ENCODE measurements around the gene LLGL1.

DNA sequence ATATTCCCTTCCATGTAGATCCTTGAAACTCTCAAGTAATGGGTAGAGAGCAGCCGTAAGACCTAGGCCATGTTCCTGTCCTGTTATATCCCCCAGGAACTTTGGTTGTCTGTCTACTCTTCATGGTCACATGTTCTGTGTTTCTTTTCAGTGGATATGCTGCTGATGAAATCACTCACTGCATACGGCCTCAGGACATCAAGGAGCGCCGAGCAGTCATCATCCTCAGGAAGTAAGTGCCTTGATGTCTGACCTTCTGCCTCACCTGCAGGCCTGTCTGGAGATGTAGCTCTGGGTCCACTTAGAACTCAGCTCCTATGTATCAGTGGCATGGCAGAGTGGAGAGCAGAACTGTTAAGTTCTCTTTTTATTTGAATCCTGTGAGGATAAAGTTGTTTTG lies 30.6 kb upstream of the LLGL1 start:
- TF ChIP-seq, protein P1, sequence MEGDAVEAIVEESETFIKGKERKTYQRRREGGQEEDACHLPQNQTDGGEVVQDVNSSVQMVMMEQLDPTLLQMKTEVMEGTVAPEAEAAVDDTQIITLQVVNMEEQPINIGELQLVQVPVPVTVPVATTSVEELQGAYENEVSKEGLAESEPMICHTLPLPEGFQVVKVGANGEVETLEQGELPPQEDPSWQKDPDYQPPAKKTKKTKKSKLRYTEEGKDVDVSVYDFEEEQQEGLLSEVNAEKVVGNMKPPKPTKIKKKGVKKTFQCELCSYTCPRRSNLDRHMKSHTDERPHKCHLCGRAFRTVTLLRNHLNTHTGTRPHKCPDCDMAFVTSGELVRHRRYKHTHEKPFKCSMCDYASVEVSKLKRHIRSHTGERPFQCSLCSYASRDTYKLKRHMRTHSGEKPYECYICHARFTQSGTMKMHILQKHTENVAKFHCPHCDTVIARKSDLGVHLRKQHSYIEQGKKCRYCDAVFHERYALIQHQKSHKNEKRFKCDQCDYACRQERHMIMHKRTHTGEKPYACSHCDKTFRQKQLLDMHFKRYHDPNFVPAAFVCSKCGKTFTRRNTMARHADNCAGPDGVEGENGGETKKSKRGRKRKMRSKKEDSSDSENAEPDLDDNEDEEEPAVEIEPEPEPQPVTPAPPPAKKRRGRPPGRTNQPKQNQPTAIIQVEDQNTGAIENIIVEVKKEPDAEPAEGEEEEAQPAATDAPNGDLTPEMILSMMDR (IDR thresholded peaks at IDR 0.05; ENCODE audit: extremely low read depth in 1 of 2, insufficient read depth in 1 of 2, low read depth in 1 of 2, low read length in 2 of 2), result no peak
- TF ChIP-seq, protein P2, sequence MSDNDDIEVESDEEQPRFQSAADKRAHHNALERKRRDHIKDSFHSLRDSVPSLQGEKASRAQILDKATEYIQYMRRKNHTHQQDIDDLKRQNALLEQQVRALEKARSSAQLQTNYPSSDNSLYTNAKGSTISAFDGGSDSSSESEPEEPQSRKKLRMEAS (IDR thresholded peaks at IDR 0.05; ENCODE audit: insufficient read depth, insufficient read length), result no peak
- TF ChIP-seq EZH2 (IDR thresholded peaks at IDR 0.05; ENCODE audit: borderline replicate concordance, low read depth, low read length, severe bottlenecking), result no peak
